MM.1S (cell line): ENCODE measurements around the gene PARD3.

Experiments used
- DNase-seq: peaks from one replicate; pipeline ENCODE4 v3.0.0-alpha.2; 2015
- H2AFZ ChIP-seq: fragments of 300-600 bp; sonication (generic); 2 replicates; pipeline ENCODE4 v1.6.0; 2016; ENCODE audit warnings: antibody characterized with exemption, low read length
- H3F3A ChIP-seq: fragments of 300-600 bp; sonication (generic); 2 replicates; pipeline ENCODE4 v1.6.1; 2016; ENCODE audit warnings: mild to moderate bottlenecking, antibody characterized with exemption, low read length, moderate library complexity, mixed read lengths; ENCODE audit not compliant: insufficient read depth
- H3K27ac ChIP-seq: fragments of 300-600 bp; sonication (generic); 2 replicates; pipeline ENCODE4 v1.5.1; 2016; ENCODE audit warnings: mild to moderate bottlenecking, low read length
- H3K27me3 ChIP-seq: fragments of 300-600 bp; sonication (generic); replicated peaks from 2 replicates; pipeline ENCODE4 v1.6.0; 2016; ENCODE audit warnings: low read length; ENCODE audit not compliant: insufficient read depth
- H3K36me3 ChIP-seq: fragments of 300-600 bp; sonication (generic); replicated peaks from 2 replicates; pipeline ENCODE4 v1.6.1; 2016; ENCODE audit warnings: mild to moderate bottlenecking, low read length, mixed read lengths; ENCODE audit not compliant: insufficient read depth
- H3K4me1 ChIP-seq: fragments of 300-600 bp; sonication (generic); 2 replicates; pipeline ENCODE4 v1.6.1; 2016; ENCODE audit warnings: low read length, mixed read lengths
- H3K4me2 ChIP-seq: fragments of 300-600 bp; sonication (generic); 2 replicates; pipeline ENCODE4 v1.6.0; 2016; ENCODE audit warnings: low read depth, low read length
- H3K4me3 ChIP-seq: fragments of 300-600 bp; sonication (generic); 2 replicates; pipeline ENCODE4 v1.5.1; 2016; ENCODE audit warnings: low read length, mixed read lengths
- H3K79me2 ChIP-seq: fragments of 300-600 bp; sonication (generic); 2 replicates; pipeline ENCODE4 v1.6.1; 2016; ENCODE audit warnings: mixed run types, low read length, mixed read lengths
- H3K9ac ChIP-seq: fragments of 300-600 bp; sonication (generic); 2 replicates; pipeline ENCODE4 v1.6.1; 2016; ENCODE audit warnings: low read length, mixed read lengths
- H3K9me2 ChIP-seq: fragments of 300-600 bp; sonication (generic); replicated peaks from 2 replicates; pipeline ENCODE4 v1.6.1; 2016; ENCODE audit warnings: mild to moderate bottlenecking, low read length, mixed read lengths; ENCODE audit not compliant: insufficient read depth
- H3K9me3 ChIP-seq: fragments of 300-600 bp; sonication (generic); replicated peaks from 2 replicates; pipeline ENCODE4 v1.6.1; 2016; ENCODE audit warnings: mild to moderate bottlenecking, low read length, mixed read lengths; ENCODE audit not compliant: insufficient read depth
- H4K20me1 ChIP-seq: fragments of 300-600 bp; sonication (generic); 2 replicates; pipeline ENCODE4 v1.6.1; 2016; ENCODE audit warnings: mild to moderate bottlenecking, low read length, moderate library complexity, mixed read lengths; ENCODE audit not compliant: insufficient read depth
- CTCF ChIP-seq: fragments of 300-600 bp; sonication (generic); IDR thresholded peaks from 2 replicates; pipeline ENCODE4 v1.5.1; 2016; ENCODE audit warnings: antibody characterized with exemption, low read length, mixed read lengths
- EZH2 ChIP-seq: fragments of 300-600 bp; sonication (generic); optimal IDR thresholded peaks from 2 replicates; pipeline ENCODE3; 2017; ENCODE audit warnings: low read depth, mild to moderate bottlenecking, antibody characterized with exemption, low read length, mixed read lengths
- EZH2phosphoT487 ChIP-seq: fragments of 300-600 bp; sonication (generic); IDR thresholded peaks from 2 replicates; pipeline ENCODE4 v1.6.1; 2018; ENCODE audit warnings: antibody characterized with exemption, low read length

PARD3 gene

GRCh38 chr10:34078017-34078744 lies 736.9 kb downstream of the PARD3 start:
- no peaks in the 10 kb centered on the region for H3K9me3 ChIP-seq
- H2AFZ ChIP-seq, result no peak overlapping the region
- no peaks in the 10 kb centered on the region for H3K36me3 ChIP-seq
- no peak overlapping the region for H3K4me3 ChIP-seq
- H4K20me1 ChIP-seq, result no peaks in the 10 kb centered on the region
- no peaks in the 10 kb centered on the region for H3K4me1 ChIP-seq
- no peak overlapping the region for H3K27ac ChIP-seq
- no peaks in the 10 kb centered on the region for H3F3A ChIP-seq
- H3K4me2 ChIP-seq, result no peak overlapping the region
- no peaks in the 10 kb centered on the region for H3K79me2 ChIP-seq
- no peak overlapping the region for H3K9ac ChIP-seq
- no peaks in the 10 kb centered on the region for H3K9me2 ChIP-seq
- TF ChIP-seq CTCF (no peak), EZH2phosphoT487 (no peak), EZH2 (no peak)
- DNase-seq, result no peak
- H3K27me3 ChIP-seq, result no peaks in the 10 kb centered on the region

- no peak overlapping the region for H3K27ac ChIP-seq
- no peak overlapping the region for H2AFZ ChIP-seq
- H3F3A ChIP-seq, result no peaks in the 10 kb centered on the region
- H3K79me2 ChIP-seq, result no peaks in the 10 kb centered on the region
- no peaks in the 10 kb centered on the region for H4K20me1 ChIP-seq
- no peak for DNase-seq
- no peak overlapping the region for H3K4me3 ChIP-seq
- TF ChIP-seq EZH2 (no peak), EZH2phosphoT487 (no peak), CTCF (no peak)
- H3K36me3 ChIP-seq, result no peaks in the 10 kb centered on the region
- H3K4me1 ChIP-seq, result no peaks in the 10 kb centered on the region
- H3K9me2 ChIP-seq, result no peaks in the 10 kb centered on the region
- H3K9me3 ChIP-seq, result no peaks in the 10 kb centered on the region
- no peak overlapping the region for H3K4me2 ChIP-seq
- H3K27me3 ChIP-seq, result no peaks in the 10 kb centered on the region
- H3K9ac ChIP-seq, result no peak overlapping the region
Measured at GRCh38 chr10:34076443-34076842, 738.7 kb downstream of the PARD3 start.

- no peaks in the 10 kb centered on the region for H3F3A ChIP-seq
- H3K4me2 ChIP-seq, result no peak overlapping the region
- H2AFZ ChIP-seq, result no peak overlapping the region
- H3K9me2 ChIP-seq, result no peaks in the 10 kb centered on the region
- no peak overlapping the region for H3K9ac ChIP-seq
- H3K27me3 ChIP-seq, result no peaks in the 10 kb centered on the region
- no peaks in the 10 kb centered on the region for H3K79me2 ChIP-seq
- no peaks in the 10 kb centered on the region for H3K36me3 ChIP-seq
- no peaks in the 10 kb centered on the region for H3K4me1 ChIP-seq
- no peak for DNase-seq
- no peaks in the 10 kb centered on the region for H4K20me1 ChIP-seq
- no peak overlapping the region for H3K27ac ChIP-seq
- no peak overlapping the region for H3K4me3 ChIP-seq
- H3K9me3 ChIP-seq, result no peaks in the 10 kb centered on the region
- TF ChIP-seq EZH2, result no peak
- TF ChIP-seq EZH2phosphoT487, result no peak
- no peak for TF ChIP-seq CTCF
Measured at GRCh38 chr10:34075254-34075926, 739.7 kb downstream of the PARD3 start.
